ELF-1 (cell line): ENCODE data around the gene RRP12.
"Not testable (repeated sequence)": the region's sequence is repeated elsewhere in the genome, so short reads cannot be mapped to it uniquely, and the experiment has no call there.

Experiments
- DNase-seq: peaks from one replicate; pipeline ENCODE4 v3.0.0-alpha.2; 2016; ENCODE audit warnings: low read depth, low spot score

RRP12 gene

GRCh38 chr10:97400665-97401454 is at the start of gene RRP12:
RRP12 (minus strand) TSS chr10:97401340; CDS start chr10:97401231, 109 bp downstream.
- DNase-seq = peak; percentile 96

GRCh38 chr10:97450828-97451227 is 49.7 kb upstream of the RRP12 start:
- DNase-seq = no peak

- DNase-seq = peak; percentile 97
Measured at GRCh38 chr10:97445722-97446639, 44.8 kb upstream of the RRP12 start, which contains the start of the genes EXOSC1 and ZDHHC16. EXOSC1 (minus strand) TSS chr10:97446006; CDS start chr10:97445985, 21 bp downstream. ZDHHC16 (plus strand) TSS chr10:97446175; CDS start chr10:97451676, 5,501 bp downstream.

- DNase-seq = no peak
Measured at GRCh38 chr10:97445357-97445721, 44.2 kb upstream of the RRP12 start.

- no peak for DNase-seq
Measured at GRCh38 chr10:97444212-97444611, 43.1 kb upstream of the RRP12 start.

- DNase-seq = no peak
Measured at GRCh38 chr10:97442277-97442676, 41.1 kb upstream of the RRP12 start.

GRCh38 chr10:97435211-97435610 is 34.1 kb upstream of the RRP12 start:
- no peak for DNase-seq

DNA sequence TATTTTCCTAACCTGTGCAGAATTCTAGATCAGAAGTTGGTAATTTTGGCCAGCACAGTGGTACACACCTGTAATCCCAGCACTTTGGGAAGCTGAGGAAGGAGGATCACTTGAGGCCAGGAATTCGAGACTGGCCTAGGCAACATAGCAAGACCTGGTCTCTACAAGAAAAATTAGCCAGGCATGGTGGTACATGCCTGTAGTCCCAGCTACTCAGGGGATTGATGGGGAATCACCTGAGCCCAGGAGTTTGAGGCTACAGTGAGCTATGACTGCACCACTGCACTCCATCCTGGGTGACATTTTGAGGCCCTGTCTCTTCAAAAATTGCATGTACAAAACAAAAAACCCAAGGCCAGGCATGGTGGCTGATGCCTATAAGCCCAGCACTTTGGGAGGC is 33.4 kb upstream of the RRP12 start:
- no peak for DNase-seq

GRCh38 chr10:97434055-97434454 is 32.9 kb upstream of the RRP12 start:
- DNase-seq = no peak

- peak; percentile 52 for DNase-seq
Measured at GRCh38 chr10:97428572-97428981, 27.4 kb upstream of the RRP12 start.

GRCh38 chr10:97427571-97428179 is 26.5 kb upstream of the RRP12 start:
- peak; percentile 91 for DNase-seq

DNA sequence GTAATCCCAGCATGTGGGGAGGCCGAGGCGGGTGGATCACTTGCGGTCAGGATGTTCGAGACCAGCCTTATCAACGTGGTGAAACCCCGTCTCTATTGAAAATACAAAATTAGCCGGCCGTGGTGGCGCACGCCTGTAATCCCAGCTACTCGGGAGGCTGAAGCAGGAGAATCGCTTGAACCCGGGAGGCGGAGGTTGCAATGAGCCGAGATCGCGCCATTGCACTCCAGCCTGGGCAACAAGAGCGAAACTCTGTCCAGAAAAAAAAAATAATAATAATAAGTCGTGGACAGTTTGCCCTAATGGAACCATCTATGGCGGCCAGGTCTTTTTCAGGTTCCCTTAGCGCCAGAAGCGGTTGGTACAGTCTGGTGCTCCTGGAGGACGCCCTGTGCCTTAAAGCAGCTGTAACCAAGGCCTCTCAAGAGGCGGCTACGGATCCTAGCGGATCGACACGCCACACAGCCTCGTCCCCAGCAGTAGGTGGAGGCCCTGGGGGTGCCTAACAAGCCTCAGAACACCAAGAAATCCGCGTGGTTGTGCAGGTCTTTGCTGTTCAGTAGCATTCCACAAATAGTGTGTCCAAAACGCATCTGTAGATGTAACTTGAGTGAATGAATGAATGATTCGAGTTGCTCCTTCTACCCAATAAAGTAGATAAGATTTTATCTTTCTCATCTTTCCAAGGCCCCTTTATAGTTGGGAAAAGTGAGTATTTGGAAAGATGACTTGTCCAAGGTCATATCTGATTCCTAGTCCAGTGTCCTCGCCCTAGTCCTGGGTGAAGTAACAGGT is 25.8 kb upstream of the RRP12 start:
- peak; percentile 56 for DNase-seq

DNA sequence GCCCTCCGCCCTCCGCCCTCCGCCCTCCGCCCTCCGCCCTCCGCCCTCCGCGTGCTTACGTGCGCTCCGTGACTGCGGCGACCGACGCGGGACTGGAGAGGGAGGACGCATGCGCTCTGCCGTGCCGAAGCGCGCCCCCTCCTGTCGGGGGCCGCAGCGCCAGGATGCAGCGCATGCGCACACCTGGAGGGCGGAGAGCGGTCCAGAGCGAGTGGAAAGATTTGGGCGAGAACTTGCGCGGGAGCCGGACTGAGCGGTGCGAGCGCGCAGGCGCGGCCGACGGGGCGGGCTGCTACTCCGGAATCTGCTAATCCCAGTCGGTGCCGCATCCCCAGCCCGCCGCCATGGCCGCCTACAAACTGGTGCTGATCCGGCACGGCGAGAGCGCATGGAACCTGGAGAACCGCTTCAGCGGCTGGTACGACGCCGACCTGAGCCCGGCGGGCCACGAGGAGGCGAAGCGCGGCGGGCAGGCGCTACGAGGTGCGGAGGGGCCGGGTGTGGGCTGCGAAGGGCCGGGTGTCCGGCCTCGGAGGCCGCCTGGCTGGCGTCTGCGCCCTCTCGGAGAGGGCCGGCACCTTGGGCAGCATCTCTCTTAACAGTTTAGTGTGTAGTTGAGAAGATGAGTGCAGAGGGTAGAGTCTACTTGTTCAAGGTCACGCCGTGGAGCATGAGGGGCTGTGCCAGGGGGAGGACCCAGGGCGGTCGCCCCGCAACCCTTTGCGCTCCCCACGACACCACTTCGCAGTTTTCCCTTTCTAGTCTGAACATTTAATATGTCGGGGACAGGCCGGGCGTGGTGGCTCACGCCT is 25.0 kb upstream of the RRP12 start, which contains the start of gene PGAM1:
PGAM1 (plus strand) TSS at position 228 of the 812 bp plus-strand sequence; CDS start at position 345, 117 bp downstream.
- peak; percentile 99 for DNase-seq

GRCh38 chr10:97423757-97424098 is 22.6 kb upstream of the RRP12 start:
- not testable (repeated sequence) for DNase-seq

DNA sequence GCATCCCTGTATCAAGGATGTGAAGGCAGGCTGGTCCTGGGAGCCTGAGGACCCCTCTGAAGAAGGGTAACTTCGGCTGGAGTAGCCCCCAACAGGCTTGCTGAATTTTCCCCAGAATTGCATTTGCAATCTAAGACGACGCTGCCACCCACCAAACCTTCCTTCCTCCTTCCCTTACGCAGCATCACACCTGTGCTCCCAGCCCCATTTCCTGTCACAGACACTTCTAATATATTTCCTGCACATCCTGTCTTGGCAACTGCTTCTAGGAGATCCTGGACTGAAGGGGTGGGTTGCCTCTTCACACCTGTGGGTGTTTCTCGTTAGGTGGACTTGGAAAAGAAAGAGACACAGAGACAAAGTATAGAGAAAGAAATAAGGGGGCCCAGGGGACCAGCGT is 15.4 kb upstream of the RRP12 start:
- DNase-seq = no peak

- DNase-seq = no peak
Measured at GRCh38 chr10:97412891-97413304, 11.8 kb upstream of the RRP12 start.

- no peak for DNase-seq
Measured at GRCh38 chr10:97411406-97411805, 10.3 kb upstream of the RRP12 start.

DNA sequence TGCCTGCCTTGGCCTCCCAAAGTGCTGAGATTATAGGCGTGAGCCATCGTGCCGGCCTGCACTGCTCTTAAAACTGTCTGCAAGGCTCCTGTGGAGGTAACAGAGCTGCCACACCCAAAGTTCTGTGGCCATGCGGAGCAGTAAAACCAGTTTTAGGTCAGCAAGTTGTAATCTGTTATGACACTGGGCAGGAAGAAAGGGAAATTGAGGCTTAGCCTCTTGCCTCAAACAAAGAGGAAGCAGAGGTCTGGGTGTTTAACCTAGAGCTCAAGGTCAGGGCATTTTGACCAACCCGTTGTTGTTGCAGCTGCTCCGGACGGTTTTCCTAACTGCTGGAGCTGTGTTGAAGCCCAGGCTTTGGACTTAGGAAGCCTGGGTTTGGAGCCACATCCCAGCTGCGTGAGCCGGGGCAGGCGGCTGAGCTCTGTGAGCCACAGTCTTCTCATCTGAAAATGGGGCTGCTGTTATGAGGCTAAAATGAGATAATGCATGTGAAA is 7.4 kb upstream of the RRP12 start:
- peak; percentile 48 for DNase-seq

GRCh38 chr10:97407952-97408248 is 6.8 kb upstream of the RRP12 start:
- no peak for DNase-seq
